ENCODE measurements around the gene ZNF565.
A peak's percentile ranks its signal among the peaks of the same experiment; 100 is the strongest.
"Not testable (repeated sequence)": the region's sequence is repeated elsewhere in the genome, so short reads cannot be mapped to it uniquely, and the experiment has no call there.

The ZNF565 gene
- 4.4 to 12.5 (median 8.4) reads per million in 3 experiments for total RNA-seq

DNA sequence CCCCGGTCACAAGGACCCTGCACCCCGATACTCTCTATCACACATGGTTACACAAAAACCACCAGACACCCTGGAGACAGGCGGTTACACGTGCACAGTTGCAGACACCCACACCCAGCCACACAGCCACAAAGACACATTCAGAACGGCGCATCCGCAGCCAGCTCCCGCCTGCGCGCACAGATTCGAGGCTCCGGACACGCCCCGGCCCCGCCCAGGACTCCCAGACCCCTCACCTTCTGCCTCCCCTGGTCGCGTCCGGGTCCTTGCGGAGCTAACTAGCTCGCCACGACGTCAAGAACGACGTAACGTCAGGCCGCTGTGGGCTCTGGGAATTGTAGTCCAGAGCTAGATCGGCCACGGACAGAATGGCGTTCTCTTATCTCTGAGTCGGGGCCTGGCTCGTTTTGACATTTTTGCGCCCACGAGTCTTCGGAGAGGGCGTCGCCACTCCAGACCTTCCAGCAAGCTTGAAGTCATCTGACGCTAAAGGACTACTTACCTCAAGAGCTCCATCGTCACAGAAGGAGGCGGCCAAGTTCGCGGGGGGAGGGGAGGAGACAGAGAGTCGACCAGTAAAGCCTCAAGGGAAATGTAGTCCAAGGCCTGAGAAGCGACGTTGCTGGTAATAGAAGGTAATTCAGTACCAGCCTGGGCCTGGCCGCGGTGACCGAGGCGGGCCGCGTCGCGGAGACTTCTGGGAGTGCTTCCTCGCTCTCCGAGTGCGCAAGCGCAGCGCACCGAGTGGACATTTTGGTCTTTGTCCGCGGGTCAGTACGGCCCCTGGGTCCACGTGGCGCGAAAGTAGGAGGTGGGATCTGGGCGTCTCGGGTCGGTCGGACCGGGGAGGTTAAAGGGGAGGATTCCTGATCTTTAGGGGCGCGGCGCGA is at the start of gene ZNF565, which contains the start of gene ZNF146:
ZNF565 (minus strand) TSS at position 280 of the 890 bp plus-strand sequence. CDS start 12,680 bp downstream, outside the sequence.
ZNF146 (plus strand) TSS at position 721 of the 890 bp plus-strand sequence. CDS start 21,335 bp downstream, outside the sequence.
- DNase-seq: peak; percentile 96

GRCh38 chr19:36259211-36259610 is 44.7 kb upstream of the ZNF565 start:
- DNase-seq: no peak

- DNase-seq: no peak
These were observed 43.8 kb upstream of the ZNF565 start for GRCh38 chr19:36258028-36258875.

DNA sequence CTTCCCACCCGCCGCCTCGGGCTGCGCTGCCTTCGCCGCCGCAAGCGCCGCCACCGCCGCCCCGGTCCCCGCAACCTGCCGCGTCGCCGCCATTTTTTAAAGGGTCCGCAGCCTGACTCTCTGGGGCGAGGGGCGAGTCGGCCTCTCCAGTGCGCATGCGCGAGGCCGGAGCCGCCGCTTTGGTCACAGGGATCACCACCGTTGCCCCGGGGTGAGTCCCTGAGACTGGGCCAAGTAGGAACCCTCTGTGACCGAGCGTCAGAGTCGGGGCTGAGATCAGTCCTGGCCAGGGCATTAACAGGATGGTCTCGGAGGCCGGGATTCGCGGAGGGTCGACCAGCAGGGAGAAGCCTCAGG is 43.0 kb upstream of the ZNF565 start:
- DNase-seq: no peak

DNA sequence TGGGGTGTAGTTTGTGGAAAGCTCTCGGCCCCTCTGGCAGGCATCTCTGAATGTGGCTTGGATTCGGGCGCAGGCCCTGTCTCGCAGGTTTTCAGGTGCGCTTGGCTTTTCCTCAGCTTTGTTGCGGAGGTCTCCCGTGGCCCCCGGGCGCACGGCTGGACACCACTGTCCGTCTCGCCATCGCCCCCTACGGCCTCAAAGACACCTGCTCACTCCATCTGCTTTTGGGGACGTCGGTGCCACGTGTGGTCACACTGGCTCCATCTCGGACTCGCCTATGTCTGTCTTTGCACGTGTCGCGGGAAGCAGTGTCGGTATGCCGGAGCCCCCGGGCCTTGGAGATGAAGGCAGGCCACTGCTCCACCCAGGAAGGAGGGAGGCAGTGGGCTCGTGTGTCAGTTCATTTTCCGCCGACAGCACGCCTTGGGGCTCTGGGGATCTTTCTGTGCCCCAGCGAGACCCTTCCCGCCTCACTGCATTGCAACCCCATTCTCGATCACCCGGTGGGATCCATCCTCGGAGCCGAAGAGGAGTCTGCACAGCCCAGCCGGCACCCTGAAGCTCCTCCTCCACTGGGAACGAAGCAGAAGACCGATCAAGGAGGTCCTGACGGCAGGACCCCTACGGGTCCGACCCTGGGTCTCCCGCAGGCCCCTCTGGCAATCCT is 42.5 kb upstream of the ZNF565 start:
- DNase-seq: no peak

DNA sequence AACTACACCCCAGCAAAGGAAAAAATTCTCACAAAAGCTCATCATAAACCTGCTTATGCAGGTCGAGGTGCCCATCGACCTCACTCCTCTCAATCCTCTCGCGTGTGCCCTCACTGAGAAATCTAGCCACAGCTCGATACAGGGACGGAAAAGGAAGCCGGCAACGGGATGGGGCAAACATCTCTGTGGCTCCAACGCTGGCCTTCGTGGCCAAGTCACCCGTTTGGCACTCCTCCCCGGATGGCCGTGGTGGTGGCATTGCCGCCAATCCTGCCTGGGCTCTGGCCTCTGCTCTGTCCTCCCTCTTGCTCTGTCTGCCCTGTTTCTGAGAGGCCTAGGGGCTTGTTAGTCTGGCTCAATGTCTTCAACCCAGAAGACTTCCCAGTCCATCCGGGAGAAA is 41.6 kb upstream of the ZNF565 start:
- no peak for DNase-seq

DNA sequence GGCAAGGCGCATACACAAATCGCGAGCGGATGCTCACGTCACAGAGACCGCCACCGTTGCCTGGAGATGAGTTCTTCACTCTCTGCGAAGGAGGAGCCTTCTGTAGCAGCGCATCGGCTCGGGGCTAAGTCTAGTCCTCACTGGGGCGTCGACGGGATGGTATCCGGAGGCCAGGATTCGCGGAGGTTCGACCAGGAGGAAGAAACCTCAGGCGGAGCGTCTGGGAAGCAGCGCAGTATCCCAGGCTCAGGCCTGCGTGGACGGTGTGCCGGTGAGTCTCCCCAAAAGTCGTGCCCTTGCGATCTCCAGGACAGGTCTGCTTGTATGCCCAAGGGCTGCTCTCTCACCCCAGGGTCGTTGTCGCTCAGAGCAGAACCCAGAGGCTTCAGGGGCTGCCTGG is 40.9 kb upstream of the ZNF565 start:
- DNase-seq: no peak

- no peak for DNase-seq
These were observed 40.4 kb upstream of the ZNF565 start for GRCh38 chr19:36254848-36255247.

DNA sequence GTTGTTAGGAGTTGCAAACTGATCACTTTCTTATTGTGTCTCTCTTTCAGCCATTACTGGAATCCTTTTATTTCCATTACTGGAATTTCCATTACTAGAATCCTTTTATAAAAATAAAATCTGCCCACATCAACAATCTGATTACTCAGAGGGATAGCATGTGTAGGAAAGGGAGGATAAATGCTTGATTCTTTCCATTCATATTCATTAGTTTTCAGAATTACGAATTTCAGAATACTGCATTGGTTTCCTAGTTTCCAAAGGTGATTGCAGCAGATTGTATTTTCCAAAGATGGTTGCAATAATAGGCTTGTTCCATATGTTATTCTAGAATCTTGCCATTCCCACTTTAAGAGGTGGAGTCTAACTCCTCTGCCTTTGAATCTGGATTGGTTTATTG is 37.6 kb upstream of the ZNF565 start:
- no peak for DNase-seq

GRCh38 chr19:36246006-36246481 is 31.6 kb upstream of the ZNF565 start:
- DNase-seq: no peak

- DNase-seq: no peak
These were observed 30.9 kb upstream of the ZNF565 start for GRCh38 chr19:36245210-36246005.

DNA sequence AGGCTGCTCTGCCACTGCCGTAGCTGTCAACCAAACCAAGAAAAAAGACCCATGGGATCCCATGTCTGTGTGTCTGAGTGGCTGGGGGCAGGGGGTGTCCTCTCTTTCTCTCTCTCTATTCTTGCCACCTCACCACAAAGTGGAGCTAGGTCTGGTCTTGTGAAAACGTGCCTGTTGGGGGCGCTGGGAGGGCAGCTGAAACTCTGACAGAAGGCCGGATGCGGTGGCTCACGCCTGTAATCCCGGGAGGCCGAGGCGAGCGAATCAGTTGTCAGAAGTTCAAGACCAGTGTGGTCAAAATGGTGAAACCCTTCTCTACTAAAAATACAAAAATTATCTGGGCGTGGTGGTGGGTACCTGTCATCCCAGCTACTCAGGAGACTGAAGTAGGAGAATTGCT is 29.6 kb upstream of the ZNF565 start:
- no peak for DNase-seq

DNA sequence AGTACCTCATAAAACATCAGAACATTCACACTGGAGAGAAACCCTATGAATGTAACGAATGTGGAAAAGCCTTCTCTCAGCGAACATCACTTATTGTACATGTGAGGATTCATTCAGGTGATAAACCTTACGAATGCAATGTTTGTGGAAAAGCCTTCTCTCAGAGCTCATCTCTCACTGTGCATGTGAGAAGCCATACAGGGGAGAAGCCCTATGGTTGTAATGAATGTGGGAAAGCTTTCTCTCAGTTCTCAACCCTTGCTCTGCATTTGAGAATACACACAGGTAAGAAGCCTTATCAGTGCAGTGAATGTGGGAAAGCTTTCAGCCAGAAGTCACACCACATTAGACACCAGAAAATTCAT is 22.5 kb upstream of the ZNF565 start:
- no peak for DNase-seq

GRCh38 chr19:36236304-36236945 is 22.0 kb upstream of the ZNF565 start:
- DNase-seq: no peak

- not testable (repeated sequence) for DNase-seq
These were observed 19.2 kb upstream of the ZNF565 start for GRCh38 chr19:36233626-36234025.

GRCh38 chr19:36225219-36225892 is 10.9 kb upstream of the ZNF565 start:
- DNase-seq: no peak

GRCh38 chr19:36222503-36222902 is 8.0 kb upstream of the ZNF565 start:
- DNase-seq: no peak

DNA sequence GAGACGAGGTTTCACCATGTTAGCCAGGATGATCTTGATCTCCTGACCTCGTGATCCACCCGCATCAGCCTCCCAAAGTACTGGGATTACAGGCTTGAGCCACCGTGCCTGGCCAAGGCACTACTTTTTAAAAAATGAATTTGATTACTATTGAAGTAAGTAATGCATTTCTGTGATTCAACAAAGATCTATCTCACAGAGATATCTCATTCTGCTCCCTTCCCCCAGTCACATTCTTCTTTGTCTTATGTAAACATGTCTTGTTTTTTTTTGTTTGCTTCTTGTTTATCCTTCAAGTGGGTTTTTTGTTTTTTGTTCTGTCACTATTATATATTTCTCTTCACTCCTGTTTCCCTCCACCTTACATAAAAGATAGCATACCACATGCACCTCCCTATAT is 7.0 kb upstream of the ZNF565 start:
- DNase-seq: no peak

DNA sequence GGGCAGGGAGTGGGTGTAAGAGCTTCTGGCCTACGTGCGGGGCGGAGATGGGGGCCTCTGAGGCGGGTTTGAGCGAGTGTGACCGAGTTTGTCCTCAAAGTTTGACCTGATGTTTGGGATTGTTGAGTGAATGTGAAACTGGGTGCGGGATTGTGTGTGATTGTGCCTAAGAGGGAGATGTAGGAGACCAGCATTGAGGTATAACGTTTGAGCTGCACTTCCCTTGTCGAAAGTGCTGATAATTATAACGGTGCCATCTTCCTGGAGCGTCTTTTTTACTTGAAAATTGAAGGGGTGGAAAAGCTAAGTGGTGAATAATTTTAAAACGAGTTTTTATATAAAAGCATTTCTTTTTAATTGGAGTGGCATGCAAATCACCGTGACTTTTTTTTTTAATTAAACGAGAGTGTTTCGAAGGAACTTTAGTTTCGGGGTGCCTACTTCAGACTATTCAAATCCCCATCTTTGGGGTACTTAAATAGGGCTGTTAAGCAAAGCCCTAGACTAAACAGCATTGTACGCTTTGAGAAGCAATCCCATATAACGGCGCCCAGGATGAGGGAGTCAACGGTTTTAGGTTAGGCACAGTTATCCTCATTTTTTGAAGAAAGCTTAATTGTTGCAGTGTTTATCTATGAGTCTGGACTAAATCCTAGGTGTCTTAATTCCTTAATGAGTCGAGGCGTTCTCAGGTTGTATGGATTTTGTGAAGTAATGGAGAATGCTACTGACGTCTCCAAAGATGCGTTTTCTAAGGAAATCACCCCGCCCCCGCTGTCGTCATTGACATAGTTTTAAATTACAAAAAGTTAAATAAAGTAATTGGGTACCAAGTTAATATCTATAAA is 1.0 kb upstream of the ZNF565 start:
- peak; percentile 0 for DNase-seq

- no peak for DNase-seq
These were observed 1.6 kb downstream of the ZNF565 start for GRCh38 chr19:36212895-36213294.

All from central memory CD4-positive, alpha-beta T cell (primary cell).